GM12891 (cell line): Measurements from ENCODE around the gene MAP3K9.

Experiments used
- DNase-seq: peaks from one replicate; pipeline ENCODE4 v3.0.0; 2011; ENCODE audit warnings: low spot score; ENCODE audit not compliant: insufficient read length
- FAIRE-seq: peaks from 2 replicates; lab custom pipeline; 2011; peaks lifted over from hg19 to GRCh38; lab: Jason Lieb, UNC
- PAX5 ChIP-seq: IDR thresholded peaks from 2 replicates; pipeline ENCODE4 v1.6.1; 2011; ENCODE audit warnings: low read length, moderate library complexity, mild to moderate bottlenecking; ENCODE audit not compliant: insufficient read depth, severe bottlenecking
- POLR2A ChIP-seq: IDR thresholded peaks from 2 replicates; pipeline ENCODE4 v1.6.1; 2011; ENCODE audit warnings: low read depth, low read length, control low read depth
- POLR2AphosphoS5 ChIP-seq: IDR thresholded peaks from 2 replicates; pipeline ENCODE4 v1.6.1; 2011; ENCODE audit warnings: low read depth, low read length, control low read depth
- POU2F2 ChIP-seq: IDR thresholded peaks from 2 replicates; pipeline ENCODE4 v1.6.1; 2011; ENCODE audit warnings: low read depth, mild to moderate bottlenecking, control low read depth, low read length, moderate library complexity
- SPI1 ChIP-seq: IDR thresholded peaks from 2 replicates; pipeline ENCODE4 v1.6.1; 2011; ENCODE audit warnings: low read depth, low read length, control low read depth
- TAF1 ChIP-seq: IDR thresholded peaks from 2 replicates; pipeline ENCODE4 v1.6.1; 2011; ENCODE audit warnings: low read depth, low read length, control low read depth

The MAP3K9 gene

DNA sequence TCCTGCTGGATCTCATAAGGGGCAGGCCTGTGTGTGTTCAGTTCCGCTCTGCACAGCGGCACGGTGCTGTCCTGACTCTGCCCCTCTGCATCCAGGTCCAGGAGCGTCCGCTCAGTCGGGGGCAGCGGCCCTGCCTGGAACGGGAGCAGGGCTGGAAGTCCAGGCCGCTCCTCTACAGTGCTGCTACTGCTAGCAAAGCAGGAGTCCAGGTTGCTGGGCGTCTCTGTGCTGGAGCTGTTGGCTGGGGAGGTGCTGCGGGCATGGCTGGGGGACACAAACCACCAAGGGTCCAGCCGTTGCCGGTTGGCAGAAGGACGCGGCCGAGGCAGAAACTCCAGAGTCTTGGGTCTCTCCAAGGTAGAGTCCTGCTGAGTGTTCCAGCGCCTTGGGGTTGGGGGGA is 78.9 kb downstream of the MAP3K9 start:
- TF ChIP-seq PAX5: no peak
- no peak for TF ChIP-seq SPI1
- TF ChIP-seq POLR2AphosphoS5: no peak
- TF ChIP-seq TAF1: no peak
- TF ChIP-seq POU2F2: no peak
- TF ChIP-seq POLR2A: no peak
- no peak for FAIRE-seq
- DNase-seq: no peak

DNA sequence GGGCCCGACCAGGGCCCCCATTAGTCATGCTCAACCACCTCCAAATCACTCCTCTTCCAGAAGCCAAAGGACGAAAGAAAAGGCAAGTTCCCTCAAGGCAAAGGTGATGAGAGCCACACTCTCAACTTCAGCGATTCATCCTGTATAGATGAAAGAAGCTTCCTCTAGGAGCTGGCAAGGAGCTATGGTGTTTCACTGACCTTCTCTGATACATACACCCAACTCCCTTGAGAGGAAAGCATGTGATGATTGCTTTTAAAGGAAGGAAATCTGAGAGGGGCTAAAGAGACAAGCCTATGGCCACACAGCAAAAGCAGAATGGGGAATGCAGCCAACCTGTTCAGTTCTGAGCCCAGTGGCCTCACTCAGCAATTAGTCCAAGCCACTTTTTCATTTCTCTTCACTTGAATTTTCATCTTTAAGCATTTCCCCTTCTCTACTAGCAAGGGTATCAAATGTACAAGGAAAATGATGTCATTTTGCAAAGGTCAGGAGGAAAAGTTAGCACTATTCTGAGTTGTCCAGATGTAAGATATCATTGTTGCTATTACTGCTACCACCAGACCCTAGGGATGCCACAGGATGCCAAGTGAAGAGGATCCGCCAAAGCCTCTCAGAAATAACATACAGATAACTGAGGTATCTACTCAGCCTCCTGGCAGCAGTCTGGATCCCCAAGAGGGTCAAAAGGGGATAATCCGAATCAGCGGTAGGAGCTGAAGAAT is 82.5 kb downstream of the MAP3K9 start:
- no peak for DNase-seq
- TF ChIP-seq POLR2AphosphoS5 (no peak), POLR2A (no peak), SPI1 (no peak), TAF1 (no peak), PAX5 (no peak), POU2F2 (no peak)
- FAIRE-seq: no peak

DNA sequence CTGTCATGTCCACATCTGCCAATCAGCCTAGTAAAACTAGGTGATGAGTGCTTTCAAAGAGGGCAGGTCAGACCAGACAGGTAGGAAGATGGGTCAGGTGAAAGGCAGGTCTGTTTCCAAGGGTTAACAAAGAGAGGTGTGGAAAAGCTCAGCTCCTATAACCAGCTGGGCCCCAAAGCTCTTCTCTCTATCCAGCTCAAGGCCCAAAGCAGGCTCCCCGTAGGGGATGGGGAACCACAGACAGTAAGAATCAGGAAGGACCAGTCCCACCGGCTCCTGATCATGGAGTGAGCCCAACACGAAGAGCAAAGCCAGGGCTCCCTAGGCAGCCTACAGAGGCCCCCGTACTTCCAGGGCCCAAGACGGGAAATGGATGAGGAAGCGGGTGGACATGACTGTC is 84.4 kb downstream of the MAP3K9 start:
- no peak for DNase-seq
- FAIRE-seq: no peak
- no peak for TF ChIP-seq POLR2A
- TF ChIP-seq PAX5: no peak
- no peak for TF ChIP-seq SPI1
- no peak for TF ChIP-seq POLR2AphosphoS5
- TF ChIP-seq POU2F2: no peak
- TF ChIP-seq TAF1: no peak

DNA sequence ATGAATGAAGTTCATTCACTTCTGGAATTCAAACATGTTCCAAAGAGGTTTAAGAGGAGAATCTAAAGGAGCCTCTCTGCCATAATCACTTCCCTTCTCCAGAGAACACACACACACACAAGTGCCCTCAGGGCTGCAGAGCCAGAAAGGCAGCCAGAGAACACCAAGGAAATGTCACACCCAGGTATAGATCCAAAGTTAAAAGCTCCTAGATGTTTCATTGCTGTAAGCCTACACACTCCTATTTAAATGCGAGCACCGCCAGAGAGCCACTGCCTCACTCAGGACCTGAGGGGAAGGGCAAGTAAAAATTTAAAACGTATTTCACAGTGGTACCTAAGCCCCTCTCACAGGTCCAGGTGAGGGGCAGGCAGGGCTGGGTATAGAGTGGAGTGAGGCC is 85.2 kb downstream of the MAP3K9 start:
- DNase-seq: no peak
- FAIRE-seq: no peak
- TF ChIP-seq TAF1: no peak
- TF ChIP-seq POLR2A: no peak
- TF ChIP-seq SPI1: no peak
- TF ChIP-seq POLR2AphosphoS5: no peak
- TF ChIP-seq PAX5: no peak
- TF ChIP-seq POU2F2: no peak

DNA sequence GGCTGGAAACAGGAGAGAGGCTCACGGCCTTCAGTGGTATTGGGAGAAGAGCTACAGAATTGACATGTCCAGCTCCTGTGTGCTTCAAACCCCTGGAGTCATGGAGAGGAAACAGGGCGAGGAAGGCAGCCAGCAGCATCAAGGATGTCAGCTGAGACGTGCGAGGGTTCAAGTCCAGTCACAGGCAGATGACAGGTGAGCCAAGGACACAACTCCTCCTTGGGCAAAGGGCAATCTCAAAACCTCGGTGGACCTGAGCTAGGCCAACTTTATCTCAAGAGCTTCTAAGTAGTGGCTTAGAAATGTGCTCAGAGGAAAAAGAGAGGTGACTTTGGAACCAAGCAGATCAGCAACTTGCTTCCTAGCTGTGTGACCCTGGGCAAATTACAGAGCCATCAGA is 86.0 kb downstream of the MAP3K9 start:
- FAIRE-seq (no peak), DNase-seq (no peak)
- no peak for TF ChIP-seq SPI1
- TF ChIP-seq PAX5: no peak
- no peak for TF ChIP-seq POLR2AphosphoS5
- no peak for TF ChIP-seq TAF1

DNA sequence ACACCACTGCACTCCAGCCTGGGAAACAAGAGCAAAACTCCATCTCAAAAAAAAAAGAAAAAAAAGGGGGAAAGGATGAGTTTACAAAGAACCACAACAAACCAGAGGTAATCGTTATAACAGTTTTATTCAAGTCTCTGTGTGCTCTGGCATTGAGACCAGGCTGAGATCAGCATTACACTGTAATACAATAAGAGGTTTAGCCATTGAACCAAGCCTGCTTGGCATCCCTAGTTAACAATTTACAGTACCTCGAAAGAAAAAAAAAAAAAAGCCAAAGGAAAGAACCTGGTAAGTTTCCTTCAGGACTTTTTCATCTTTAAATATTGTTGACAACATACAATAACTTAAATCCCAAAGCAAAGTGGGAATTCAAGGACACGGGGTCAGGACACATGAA is 86.9 kb downstream of the MAP3K9 start:
- FAIRE-seq: no peak
- DNase-seq: no peak
- no peak for TF ChIP-seq POU2F2
- TF ChIP-seq POLR2A: no peak
- no peak for TF ChIP-seq POLR2AphosphoS5
- no peak for TF ChIP-seq TAF1
- TF ChIP-seq SPI1: no peak
- no peak for TF ChIP-seq PAX5

DNA sequence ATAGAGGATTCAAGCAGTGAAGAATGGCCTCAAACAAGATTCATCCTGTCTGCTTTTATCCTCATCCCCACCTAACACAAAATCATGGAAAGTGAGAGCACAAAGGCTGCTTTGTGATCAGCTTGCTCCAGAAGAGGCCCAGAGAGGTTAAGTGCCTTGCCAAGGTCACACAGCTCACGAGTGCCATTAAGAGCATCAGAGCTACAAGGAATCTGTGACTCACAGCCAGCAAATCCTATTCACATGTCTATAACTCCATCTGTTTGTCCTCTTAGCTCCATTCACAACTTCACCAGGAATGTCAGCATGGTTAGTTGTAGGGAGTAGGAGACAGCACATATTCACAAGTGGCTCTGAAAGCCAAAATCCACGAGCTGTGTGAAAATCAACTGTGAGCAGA is 87.8 kb downstream of the MAP3K9 start:
- FAIRE-seq: peak; percentile 50
- TF ChIP-seq POLR2A (no peak), SPI1 (no peak), TAF1 (no peak), POU2F2 (no peak), POLR2AphosphoS5 (no peak)
- no peak for DNase-seq

DNA sequence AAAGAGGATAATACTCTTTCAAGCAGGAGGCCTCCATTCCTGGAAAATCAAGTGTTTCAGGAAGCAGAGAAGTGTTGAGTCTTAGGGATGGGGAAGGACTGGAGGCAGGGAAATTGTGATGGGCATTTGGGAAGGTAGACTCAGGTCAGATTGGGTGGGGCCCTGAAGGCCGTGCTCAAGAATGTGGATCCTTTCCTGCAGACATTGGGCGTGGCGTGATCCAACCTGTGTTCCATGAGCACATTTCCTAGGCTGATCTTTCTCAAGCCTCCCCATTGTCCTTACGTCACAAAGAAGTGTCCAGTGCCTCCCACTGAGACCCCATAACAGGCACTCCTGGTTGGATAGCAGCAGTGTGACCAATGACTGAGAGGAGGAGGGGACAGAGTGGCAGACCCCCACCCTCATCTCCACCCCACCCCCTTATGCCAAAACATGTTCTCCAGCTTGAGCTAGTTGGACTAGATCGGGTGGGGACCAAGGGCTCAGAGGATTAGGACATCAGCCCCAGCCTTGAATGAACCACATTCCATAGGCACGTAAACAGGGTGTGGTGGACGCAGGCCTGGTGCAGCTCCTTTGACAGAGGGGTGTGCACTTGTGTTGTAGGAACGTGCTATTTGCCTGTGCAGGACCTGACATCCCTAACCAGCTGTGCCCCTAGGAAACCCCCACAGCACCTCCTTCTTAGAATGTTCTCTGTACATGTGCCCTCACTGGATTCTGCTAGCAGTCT is 90.8 kb downstream of the MAP3K9 start:
- TF ChIP-seq PAX5 (no peak), TAF1 (no peak), SPI1 (no peak), POU2F2 (no peak), POLR2AphosphoS5 (no peak), POLR2A (no peak)
- DNase-seq (no peak), FAIRE-seq (no peak)

DNA sequence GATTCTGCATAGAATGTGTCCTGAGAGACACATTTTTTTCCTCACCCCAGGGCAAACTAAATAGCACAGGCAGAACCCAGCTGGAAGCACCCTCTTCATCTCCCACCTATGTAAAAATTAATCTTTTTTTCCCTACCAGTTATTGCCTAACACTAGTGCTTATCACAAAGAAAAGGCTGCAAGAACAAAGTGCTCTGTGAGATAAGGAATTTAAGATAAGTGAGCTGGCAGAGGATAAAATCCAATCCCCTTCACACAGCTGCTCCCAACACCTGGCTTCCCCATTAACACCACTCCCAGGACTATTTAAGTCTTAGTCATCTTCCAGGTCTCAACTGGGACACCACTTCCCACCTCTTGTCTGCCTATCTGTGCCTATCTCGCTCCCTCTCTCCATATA is 92.4 kb downstream of the MAP3K9 start:
- no peak for DNase-seq
- TF ChIP-seq PAX5: no peak
- FAIRE-seq: no peak

DNA sequence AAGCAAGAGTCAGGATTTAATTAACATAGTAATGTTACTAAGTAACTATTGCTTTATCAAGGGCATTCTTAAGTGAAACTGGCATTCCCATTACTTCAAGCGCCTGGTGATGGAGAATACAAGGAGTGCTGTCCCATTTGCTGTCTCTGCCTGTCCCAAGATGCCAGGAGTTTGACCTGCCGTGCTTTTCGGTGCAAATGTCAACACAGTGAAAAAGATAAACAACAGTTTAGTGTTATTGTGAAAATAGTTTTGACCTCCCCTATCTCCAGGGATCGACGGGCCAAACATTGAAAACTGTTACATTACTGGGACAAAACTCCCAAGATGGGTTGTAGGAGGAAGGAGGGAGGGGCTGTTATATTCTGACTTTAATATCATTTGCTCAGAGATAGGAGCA is 92.8 kb downstream of the MAP3K9 start:
- no peak for FAIRE-seq
- TF ChIP-seq POLR2A (no peak), PAX5 (no peak), TAF1 (no peak), SPI1 (no peak), POU2F2 (no peak)
- no peak for DNase-seq
